HG03175 (cell line): Measurements from ENCODE around the gene CWC22.

Experiments used
- ATAC-seq: cut with Tn5 transposase; IDR thresholded peaks from one replicate; pipeline ENCODE4 v1.9.1; 2021; ENCODE audit warnings: mild to moderate bottlenecking, moderate library complexity; ENCODE audit not compliant: unreplicated experiment

The CWC22 gene

DNA sequence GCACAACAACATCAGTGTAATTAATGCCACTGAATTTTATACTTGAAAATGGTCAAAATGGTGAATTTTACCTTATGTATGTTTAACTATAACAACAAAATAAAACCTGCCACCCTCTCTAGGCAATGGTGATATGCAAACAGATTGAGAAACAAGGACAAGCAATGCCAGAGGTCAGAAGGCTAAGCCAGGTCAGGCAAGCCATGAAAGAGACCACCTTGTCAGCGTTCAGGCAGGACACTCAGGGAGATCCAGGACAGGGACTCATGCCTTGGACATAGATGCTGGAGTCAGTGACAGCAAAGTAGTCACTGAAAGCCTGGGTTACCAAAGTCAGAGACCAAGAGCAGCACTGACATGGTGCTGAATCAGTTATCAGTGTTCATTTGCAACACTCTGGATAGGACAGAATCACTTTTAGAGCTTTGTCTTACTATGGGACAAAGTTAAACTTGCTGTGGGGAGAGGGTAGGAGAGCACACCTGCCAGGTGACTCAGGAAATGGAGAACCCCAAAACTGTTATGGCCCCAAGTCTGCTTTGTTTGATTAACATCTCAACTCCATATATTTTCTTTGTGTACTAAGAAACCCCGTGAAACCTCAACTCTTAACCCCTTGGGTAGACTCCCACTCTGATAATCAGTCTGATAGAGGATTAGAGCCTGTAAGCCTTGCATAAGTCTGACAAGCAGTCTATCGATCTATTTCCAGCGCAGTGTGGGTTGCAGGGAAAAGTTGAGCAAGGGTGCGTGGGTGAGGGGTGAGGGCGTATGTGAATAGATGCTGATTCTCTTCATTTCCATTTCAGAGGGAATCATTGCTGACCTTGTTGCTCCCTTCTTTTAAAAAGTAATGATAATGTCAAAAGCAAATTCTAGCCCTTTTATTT lies 97.0 kb downstream of the CWC22 start:
- ATAC-seq = no peak

DNA sequence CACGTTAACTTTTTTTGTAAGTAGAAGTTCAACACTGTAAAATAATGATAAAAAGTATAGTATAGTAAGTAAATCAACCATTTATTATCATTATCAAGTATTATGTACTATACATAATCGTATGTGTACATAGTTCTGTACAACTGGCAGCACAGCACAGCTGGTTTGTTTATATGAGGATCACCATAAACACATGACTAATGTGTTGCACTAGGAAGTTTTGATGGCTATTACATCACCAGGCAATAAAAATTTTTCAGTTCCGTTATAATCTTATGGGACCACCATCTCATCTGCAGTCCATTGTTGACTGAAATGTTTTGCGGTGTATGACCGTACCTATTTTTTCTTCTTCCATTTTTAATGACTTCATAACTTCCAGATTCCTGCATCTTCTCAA lies 106.4 kb downstream of the CWC22 start:
- ATAC-seq = no peak

DNA sequence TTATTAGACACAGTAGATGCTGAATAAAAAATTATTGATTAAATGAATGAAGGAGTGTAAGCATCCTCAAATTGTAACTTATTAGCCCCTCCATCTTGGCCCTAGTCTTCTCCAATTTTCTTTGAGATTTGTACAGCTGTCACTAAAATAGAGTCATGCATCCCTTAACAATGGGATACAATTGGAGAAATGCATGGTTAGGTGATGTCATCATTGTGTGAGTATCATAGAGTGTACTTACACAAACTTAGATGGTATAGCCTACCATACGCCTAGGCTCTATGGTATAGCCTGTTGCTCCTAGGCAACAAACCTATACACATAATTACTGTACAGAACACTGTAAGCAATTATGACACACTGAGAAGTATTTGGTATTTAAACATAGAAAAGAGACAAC lies 107.4 kb downstream of the CWC22 start:
- no peak for ATAC-seq

- peak; percentile 90 for ATAC-seq
Measured at GRCh38 chr2:179898873-179899272, 108.2 kb downstream of the CWC22 start.
